Measurements from ENCODE around the gene IBA57.

GRCh38 chr1:228152097-228152917 is 13.3 kb upstream of the IBA57 start:
- no peak for TF ChIP-seq POLR2A (IDR thresholded peaks at IDR 0.05)
- TF ChIP-seq CTCF (IDR thresholded peaks at IDR 0.05): no peak
